Psoas muscle (tissue), 8 donors: ENCODE measurements around the gene CDC42BPA. TPM values are rescaled to one million over a fixed set of nuclear protein-coding genes. Genes with fewer than 3 reads are reported as not detected.

ENCODE experiments used
- ATAC-seq, 4 donors: fragments of 200-7000 bp; cut with Tn5 transposase; one replicate each; pipeline ENCODE4 v1.9.1; 2020; ENCODE audit warnings: moderate library complexity in 3 of 4, mild to moderate bottlenecking in 2 of 4
- DNase-seq, 2 donors: peaks; one replicate each; pipeline ENCODE4 v3.0.0-alpha.2; 2020
- H3K27ac ChIP-seq: fragments of 200-600 bp; one replicate; pipeline ENCODE4 v1.8.0; 2022
- H3K27me3 ChIP-seq, 3 donors: fragments of 200-600 bp in 1 of 3; one replicate each; pipeline versions ENCODE4 v1.6.1 to v1.8.0; 2013 to 2022; ENCODE audit warnings: low read length in 2 of 3, mild to moderate bottlenecking in 2 of 3, moderate library complexity in 1 of 3; ENCODE audit not compliant: insufficient read depth in 3 of 3
- H3K36me3 ChIP-seq, 2 donors: fragments of 200-600 bp in 1 of 2; one replicate each; pipeline versions ENCODE4 v1.6.1 to v1.8.0; 2013 to 2022; ENCODE audit warnings: low read depth in 1 of 2, mild to moderate bottlenecking in 1 of 2, moderate library complexity in 1 of 2; ENCODE audit not compliant: insufficient read depth in 1 of 2
- H3K4me1 ChIP-seq: fragments of 200-600 bp; one replicate; pipeline ENCODE4 v1.8.0; 2022
- H3K4me3 ChIP-seq: fragments of 200-600 bp; one replicate; pipeline ENCODE4 v1.8.0; 2022; ENCODE audit warnings: mild to moderate bottlenecking
- H3K9me3 ChIP-seq: fragments of 200-600 bp; one replicate; pipeline ENCODE4 v1.8.0; 2022
- WGBS, 3 donors: extraction: QIAGEN DNeasy Blood & Tissue Kit; methylation state at CpG; one replicate each; pipeline versions ENCODE4 v1.1.6 to v1.1.7; 2013; 5-methylcytosine and 5-hydroxymethylcytosine counted together
- intact Hi-C, 2 donors: fragments of 100-400 bp; cut with DNase I; formaldehyde crosslinking; loops; one replicate each; pipeline versions ENCODE4 v1.11.0 to v1.14.2; 2022
- polyA plus RNA-seq, 3 donors: library from polyadenylated mRNA; stranded (reverse); fragments of 200-250 nt; gene quantifications; one replicate each; pipeline ENCODE4 v1.2.3, GENCODE V29; 2013
- total RNA-seq, 4 donors: library from RNA; stranded (reverse); fragmentation: NEBNext Ultra II Directional in 2 of 4; extraction: Animal tissue kit (Norgen Biotek cat#: 25700) in 2 of 4; gene quantifications; one replicate each; pipeline versions ENCODE4 v1.2.1 to v1.2.4, GENCODE V29; 2021 to 2023
- TF ChIP-seq, protein P1 (sequence below): fragments of 200-600 bp; IDR thresholded peaks from one replicate; pipeline ENCODE4 v1.8.0; 2022; ENCODE audit warnings: antibody characterized with exemption
- donor health status: healthy with polysubstance abuse.
- donor health status: DM: no; HTN: no; CAD: no; lungs with moderate emphysema.
- donor health status: Bipolar disorder and iron deficiency.
- donor health status: healthy.
- donor health status: DM: yes; HTN: yes; CAD: no.
- donor health status: DM: no; HTN: no; CAD: no.
- donor health status: DM: no; HTN: no; CAD: no.
- donor health status: DM: yes; HTN: yes; CAD: no.

CDC42BPA gene
- total and polyA plus RNA-seq, 7 donors: 5.3 to 23.0 (median 15.7) TPM

DNA sequence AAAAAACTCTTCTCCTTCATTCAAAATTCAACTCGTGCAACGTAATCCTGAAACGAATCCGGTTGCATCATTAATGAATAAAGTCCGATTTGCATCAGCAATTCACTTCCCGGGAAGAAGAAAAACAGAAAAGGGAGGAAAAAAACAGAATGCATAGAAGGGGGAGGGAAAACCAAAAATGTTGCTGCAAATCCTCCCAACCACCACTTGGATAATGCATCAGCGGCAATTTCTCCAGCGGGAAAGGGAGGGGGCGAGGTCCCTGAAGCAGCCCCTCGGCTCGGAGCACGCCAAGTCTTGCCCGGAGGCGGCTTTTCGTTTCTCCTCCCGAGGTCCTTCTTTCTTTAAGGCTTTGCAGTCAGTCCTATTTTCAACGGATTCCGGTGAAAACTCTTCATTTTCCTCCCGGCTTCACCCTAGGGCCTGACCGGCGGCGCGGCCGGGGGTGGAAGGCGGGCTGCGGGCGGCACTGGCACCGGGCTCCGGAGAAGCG is 723 bp downstream of the CDC42BPA start:
- peak overlapping the region; percentile 81 for H3K4me3 ChIP-seq
- intact Hi-C loops: loop anchor here (5.0 to 10.0 kb wide), 4 partner anchors 70 to 183 kb away; no protein-coding TSS in a partner anchor
- H3K36me3 ChIP-seq: no peaks in the 10 kb centered on the region
- peak overlapping the region; percentile 95 for H3K27ac ChIP-seq
- TF ChIP-seq, protein P1, sequence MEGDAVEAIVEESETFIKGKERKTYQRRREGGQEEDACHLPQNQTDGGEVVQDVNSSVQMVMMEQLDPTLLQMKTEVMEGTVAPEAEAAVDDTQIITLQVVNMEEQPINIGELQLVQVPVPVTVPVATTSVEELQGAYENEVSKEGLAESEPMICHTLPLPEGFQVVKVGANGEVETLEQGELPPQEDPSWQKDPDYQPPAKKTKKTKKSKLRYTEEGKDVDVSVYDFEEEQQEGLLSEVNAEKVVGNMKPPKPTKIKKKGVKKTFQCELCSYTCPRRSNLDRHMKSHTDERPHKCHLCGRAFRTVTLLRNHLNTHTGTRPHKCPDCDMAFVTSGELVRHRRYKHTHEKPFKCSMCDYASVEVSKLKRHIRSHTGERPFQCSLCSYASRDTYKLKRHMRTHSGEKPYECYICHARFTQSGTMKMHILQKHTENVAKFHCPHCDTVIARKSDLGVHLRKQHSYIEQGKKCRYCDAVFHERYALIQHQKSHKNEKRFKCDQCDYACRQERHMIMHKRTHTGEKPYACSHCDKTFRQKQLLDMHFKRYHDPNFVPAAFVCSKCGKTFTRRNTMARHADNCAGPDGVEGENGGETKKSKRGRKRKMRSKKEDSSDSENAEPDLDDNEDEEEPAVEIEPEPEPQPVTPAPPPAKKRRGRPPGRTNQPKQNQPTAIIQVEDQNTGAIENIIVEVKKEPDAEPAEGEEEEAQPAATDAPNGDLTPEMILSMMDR: peak; percentile 7
- 1% methylated on average over 30 of the region's 30 CpGs for WGBS, 3 donors
- peaks cover 16% of the 10 kb centered on the region for H3K4me1 ChIP-seq
- no peaks in the 10 kb centered on the region for H3K27me3 ChIP-seq
- peak; percentile 34 to 55 for DNase-seq
- no peaks in the 10 kb centered on the region for H3K9me3 ChIP-seq
- peak; percentile 11 to 43 (median 18) for ATAC-seq

DNA sequence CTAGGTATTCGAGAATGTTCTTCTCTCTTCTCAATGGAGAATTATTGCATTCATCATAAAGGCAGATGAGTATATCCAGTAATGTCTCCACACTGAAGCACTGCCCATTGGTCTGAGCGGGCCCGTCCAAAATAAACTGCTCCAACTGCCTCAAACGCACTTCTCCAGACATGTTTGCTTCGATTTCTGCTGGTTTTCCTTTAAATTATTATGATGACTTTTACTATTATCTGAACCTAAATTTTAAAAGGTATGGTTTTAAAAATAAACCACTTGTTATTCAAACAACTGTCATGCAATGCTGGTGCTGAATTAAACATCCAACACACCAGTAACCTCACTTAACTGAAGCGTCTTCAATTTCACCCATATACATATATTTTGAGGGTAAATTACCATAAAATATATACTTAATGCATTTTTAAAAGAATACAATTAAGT is 1.3 kb downstream of the CDC42BPA start:
- Histone ChIP-seq H3K27ac (peak overlapping the region; percentile 95), H3K4me1 (peaks cover 21% of the 10 kb centered on the region), H3K9me3 (no peaks in the 10 kb centered on the region), H3K36me3 (no peaks in the 10 kb centered on the region), H3K4me3 (peak overlapping the region; percentile 81), H3K27me3 (no peaks in the 10 kb centered on the region)
- DNase-seq (no peak), ATAC-seq (peak in 2 of 4 donors; percentile 33 to 51)
- 3 to 4% (median 3%) methylated on average over 6 of the region's 6 CpGs for WGBS, 3 donors
- intact Hi-C loops: loop anchor here (5.0 to 10.0 kb wide), 4 partner anchors 70 to 182 kb away; no protein-coding TSS in a partner anchor
- TF ChIP-seq, protein P1: no peak

DNA sequence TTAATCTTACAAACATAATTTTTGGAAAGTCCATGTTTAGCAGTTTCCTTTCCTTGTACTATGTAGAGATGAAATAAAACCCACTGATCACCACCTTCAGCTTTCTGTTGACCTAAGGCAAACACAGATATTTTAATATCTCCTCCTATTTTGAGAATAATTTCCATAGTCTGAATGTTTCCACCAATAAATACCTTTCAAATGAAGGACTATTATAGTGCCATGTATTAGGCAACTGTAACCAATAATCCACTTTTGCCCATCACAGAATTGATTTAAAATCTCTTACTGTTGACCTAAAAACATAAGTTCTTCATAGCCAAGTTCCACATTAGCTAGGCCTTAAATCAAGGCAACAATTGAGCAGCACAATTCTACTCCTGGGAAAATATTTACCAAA is 1.8 kb downstream of the CDC42BPA start:
- H3K36me3 ChIP-seq: no peaks in the 10 kb centered on the region
- H3K27me3 ChIP-seq: no peaks in the 10 kb centered on the region
- no peaks in the 10 kb centered on the region for H3K9me3 ChIP-seq
- TF ChIP-seq, protein P1: no peak
- no peak for ATAC-seq
- peaks cover 24% of the 10 kb centered on the region for H3K4me1 ChIP-seq
- H3K4me3 ChIP-seq: peak overlapping the region; percentile 81
- peak overlapping the region; percentile 95 for H3K27ac ChIP-seq
- no peak for DNase-seq
- intact Hi-C loops: loop anchor here (5.0 to 10.0 kb wide), 4 partner anchors 69 to 182 kb away; no protein-coding TSS in a partner anchor

DNA sequence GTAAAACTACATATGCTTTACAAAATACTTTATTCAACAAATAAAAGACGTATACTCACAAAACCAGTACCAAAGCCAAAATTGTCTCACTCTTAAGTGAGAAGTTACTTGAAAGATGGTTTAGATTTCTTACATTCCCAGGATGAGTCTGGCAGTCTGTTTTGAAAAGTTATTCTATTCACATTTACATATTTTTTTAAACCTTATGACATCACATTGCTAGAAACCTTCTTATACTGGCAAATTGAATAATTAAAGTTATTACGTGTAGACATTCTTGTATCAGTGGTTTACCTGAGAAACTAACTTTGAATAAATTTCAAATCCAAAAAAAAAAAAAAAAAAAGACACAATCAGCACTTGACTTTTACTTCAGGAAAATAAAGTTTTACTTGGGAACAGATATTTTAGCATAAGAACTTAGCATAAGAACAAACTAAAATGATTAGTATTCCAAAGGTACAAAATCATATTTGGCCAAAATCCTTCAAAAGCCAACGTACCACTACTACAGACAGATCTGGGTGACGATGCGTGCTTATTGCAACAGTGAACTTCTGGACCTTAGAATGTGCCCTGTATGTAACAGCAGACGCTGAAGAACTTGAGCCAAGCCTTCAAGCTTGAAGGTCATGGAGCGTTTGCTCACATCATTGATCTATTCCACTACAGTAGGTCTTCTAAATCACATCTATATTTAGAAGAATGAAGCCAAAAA is 2.5 kb downstream of the CDC42BPA start:
- Histone ChIP-seq H3K27ac (peak overlapping the region; percentile 95), H3K9me3 (no peaks in the 10 kb centered on the region), H3K36me3 (no peaks in the 10 kb centered on the region), H3K4me3 (peak overlapping the region; percentile 81), H3K4me1 (peaks cover 24% of the 10 kb centered on the region), H3K27me3 (no peaks in the 10 kb centered on the region)
- WGBS, 3 donors: 2 to 9% (median 3%) methylated on average over 7 of the region's 7 CpGs
- TF ChIP-seq, protein P1: no peak
- DNase-seq (peak in 1 of 2 donors; percentile 19), ATAC-seq (peak; percentile 58 to 78 (median 73))
- intact Hi-C loops: loop anchor here (5.0 to 10.0 kb wide), 4 partner anchors 68 to 181 kb away; no protein-coding TSS in a partner anchor
